Measurements from ENCODE around the gene SOWAHA. TPM values are rescaled to one million over a fixed set of nuclear protein-coding genes. Genes with fewer than 3 reads are reported as not detected.
"Not testable (repeated sequence)": the region's sequence is repeated elsewhere in the genome, so short reads cannot be mapped to it uniquely, and the experiment has no call there.

Gene SOWAHA
- total and polyA plus RNA-seq, 4 experiments from 2014 or later: 0.06 TPM; not detected in 3

DNA sequence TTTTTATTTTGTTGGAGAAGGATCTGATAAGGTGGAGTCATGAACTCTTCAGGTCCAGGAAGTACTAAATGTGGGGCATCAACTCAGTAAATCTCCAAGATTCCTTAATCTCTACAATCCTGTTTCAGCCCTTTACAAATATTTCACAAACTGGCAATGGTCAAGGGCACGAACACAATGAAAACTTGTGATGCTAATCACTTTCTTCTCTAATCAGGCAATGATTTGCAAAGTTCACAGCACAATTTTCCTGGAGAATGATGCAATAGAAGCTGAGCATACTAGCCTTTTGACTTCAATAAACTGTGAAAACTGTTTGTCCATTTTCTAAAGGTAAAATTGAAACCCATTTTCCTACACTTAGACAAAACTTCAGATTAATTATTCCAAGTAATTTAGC is 36.2 kb downstream of the SOWAHA start:
- Mint-ChIP-seq H3K36me3 (no peaks in the 10 kb centered on the region), H3K27me3 (no peaks in the 10 kb centered on the region), H3K4me3 (no peak overlapping the region), H3K4me1 (no peaks in the 10 kb centered on the region), H3K27ac (no peak overlapping the region), H3K9me3 (no peaks in the 10 kb centered on the region)
- no peak overlapping the region for H3K27ac ChIP-seq (ENCODE audit: low read depth, low read length)
- intact Hi-C loops (cut with micrococcal nuclease): no loop called here
- no peak overlapping the region for H3K4me3 ChIP-seq (ENCODE audit: low read length in 2 of 2)
- H3K36me3 ChIP-seq (ENCODE audit: insufficient read depth, low read length): no peaks in the 10 kb centered on the region
- DNase-seq: no peak
- H3K9me3 ChIP-seq (ENCODE audit: control insufficient read depth in 1 of 2, low read length in 2 of 2): no peaks in the 10 kb centered on the region
- ChIA-PET CTCF (ENCODE audit: partially characterized antibody) (no interaction called here), POLR2A (ENCODE audit: partially characterized antibody) (interaction anchor here (0.6 kb wide), 1 partner anchor 36 kb away, joined by 3 read pairs; the partner anchor contains the start of gene SOWAHA)
- H3K27me3 ChIP-seq (ENCODE audit: insufficient read depth, low read length): no peaks in the 10 kb centered on the region
- no peaks in the 10 kb centered on the region for H3K4me1 ChIP-seq (ENCODE audit: insufficient read depth, low read length)

DNA sequence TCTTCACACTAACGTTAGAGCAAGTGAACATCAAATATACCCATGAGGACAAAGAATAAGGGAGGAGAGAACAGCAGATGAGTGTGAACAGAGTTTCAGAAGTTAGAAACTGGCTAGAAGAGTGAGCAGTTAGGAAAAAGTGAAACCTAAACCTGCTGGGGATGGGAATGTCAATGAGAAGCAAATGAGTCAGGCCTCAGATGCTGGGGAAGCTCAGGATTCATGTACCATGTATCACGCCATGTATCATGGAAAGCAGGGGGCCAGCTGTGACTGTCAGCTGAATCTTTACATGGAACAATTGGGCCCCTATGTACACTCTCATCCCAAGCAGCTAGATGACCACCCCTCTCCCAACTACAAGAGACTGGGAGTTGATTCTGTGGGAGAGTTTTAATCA is 37.0 kb downstream of the SOWAHA start:
- Histone ChIP-seq H3K36me3 (ENCODE audit: insufficient read depth, low read length) (no peaks in the 10 kb centered on the region), H3K27ac (ENCODE audit: low read depth, low read length) (no peak overlapping the region), H3K4me1 (ENCODE audit: insufficient read depth, low read length) (no peaks in the 10 kb centered on the region), H3K4me3 (ENCODE audit: low read length in 2 of 2) (no peak overlapping the region), H3K9me3 (ENCODE audit: control insufficient read depth in 1 of 2, low read length in 2 of 2) (no peaks in the 10 kb centered on the region), H3K27me3 (ENCODE audit: insufficient read depth, low read length) (no peaks in the 10 kb centered on the region)
- H3K4me3 Mint-ChIP-seq: no peak overlapping the region
- no peaks in the 10 kb centered on the region for H3K4me1 Mint-ChIP-seq
- ChIA-PET POLR2A (ENCODE audit: partially characterized antibody) (no interaction called here), CTCF (ENCODE audit: partially characterized antibody) (interaction anchor here (1.4 to 2.8 kb wide), 2 partner anchors 21 to 33 kb away, joined by 4 to 8 read pairs; no protein-coding TSS in a partner anchor)
- intact Hi-C loops (cut with micrococcal nuclease): no loop called here
- no peak for DNase-seq
- H3K27ac Mint-ChIP-seq: no peak overlapping the region
- H3K36me3 Mint-ChIP-seq: no peaks in the 10 kb centered on the region
- no peaks in the 10 kb centered on the region for H3K9me3 Mint-ChIP-seq
- no peaks in the 10 kb centered on the region for H3K27me3 Mint-ChIP-seq

DNA sequence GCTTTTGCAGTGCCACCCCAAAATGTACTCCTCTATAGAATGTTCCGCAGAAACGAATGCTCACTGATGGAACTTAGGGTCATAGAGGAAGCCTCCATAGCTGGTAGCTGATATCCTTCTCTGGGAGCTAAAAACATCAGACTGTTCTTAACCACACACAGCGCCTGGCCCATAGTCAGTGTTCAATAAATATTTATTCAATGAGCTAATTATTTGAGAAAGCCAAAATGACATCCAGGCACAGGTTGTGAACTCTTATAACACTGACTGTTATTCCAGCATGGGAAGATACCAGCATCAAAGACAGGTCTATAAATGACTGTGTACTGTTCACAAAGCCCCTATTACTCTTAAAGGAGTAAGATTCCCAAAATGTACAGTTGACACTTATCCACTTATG is 40.2 kb downstream of the SOWAHA start:
- no peaks in the 10 kb centered on the region for H3K27me3 ChIP-seq (ENCODE audit: insufficient read depth, low read length)
- H3K4me3 ChIP-seq (ENCODE audit: low read length in 2 of 2): no peak overlapping the region
- H3K27ac ChIP-seq (ENCODE audit: low read depth, low read length): no peak overlapping the region
- ChIA-PET POLR2A (ENCODE audit: partially characterized antibody) (interaction anchor here (1.0 kb wide), 1 partner anchor 106 kb away, joined by 3 read pairs; the partner anchor contains the start of gene CCNI2), CTCF (ENCODE audit: partially characterized antibody) (interaction anchor here (1.1 kb wide), 1 partner anchor 33 kb away, joined by 4 read pairs; no protein-coding TSS in a partner anchor)
- no peaks in the 10 kb centered on the region for H3K36me3 ChIP-seq (ENCODE audit: insufficient read depth, low read length)
- Mint-ChIP-seq H3K4me1 (no peaks in the 10 kb centered on the region), H3K4me3 (no peak overlapping the region), H3K27ac (no peak overlapping the region), H3K27me3 (peaks cover 4% of the 10 kb centered on the region in 2 donors), H3K36me3 (no peaks in the 10 kb centered on the region), H3K9me3 (no peaks in the 10 kb centered on the region)
- no peaks in the 10 kb centered on the region for H3K4me1 ChIP-seq (ENCODE audit: insufficient read depth, low read length)
- intact Hi-C loops (cut with micrococcal nuclease): no loop called here
- no peaks in the 10 kb centered on the region for H3K9me3 ChIP-seq (ENCODE audit: control insufficient read depth in 1 of 2, low read length in 2 of 2)
- no peak for DNase-seq

DNA sequence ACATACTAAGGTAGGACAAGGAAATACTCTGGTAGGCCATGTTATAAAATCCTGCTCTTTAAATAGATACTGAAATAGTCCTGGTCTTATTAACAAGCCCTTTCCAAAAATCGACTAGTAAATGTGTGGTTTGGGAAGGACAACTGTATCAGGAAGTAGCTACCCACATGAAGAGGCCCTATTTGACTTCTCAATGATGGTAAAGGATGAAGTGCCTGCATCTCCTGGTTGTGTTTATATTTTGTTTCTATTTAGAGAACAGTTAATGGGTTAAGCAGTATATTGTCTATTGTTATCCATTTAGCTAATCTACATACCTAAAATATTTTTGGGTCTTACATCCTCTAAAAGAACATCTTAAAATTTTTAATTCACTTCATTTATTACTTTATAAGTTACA is 40.7 kb downstream of the SOWAHA start:
- peaks cover 4% of the 10 kb centered on the region in 2 donors for H3K27me3 Mint-ChIP-seq
- Histone ChIP-seq H3K27me3 (ENCODE audit: insufficient read depth, low read length) (no peaks in the 10 kb centered on the region), H3K4me1 (ENCODE audit: insufficient read depth, low read length) (no peaks in the 10 kb centered on the region), H3K4me3 (ENCODE audit: low read length in 2 of 2) (no peak overlapping the region), H3K9me3 (ENCODE audit: control insufficient read depth in 1 of 2, low read length in 2 of 2) (no peaks in the 10 kb centered on the region), H3K36me3 (ENCODE audit: insufficient read depth, low read length) (no peaks in the 10 kb centered on the region), H3K27ac (ENCODE audit: low read depth, low read length) (no peak overlapping the region)
- H3K27ac Mint-ChIP-seq: no peak overlapping the region
- H3K9me3 Mint-ChIP-seq: no peaks in the 10 kb centered on the region
- no peak for DNase-seq
- no peaks in the 10 kb centered on the region for H3K36me3 Mint-ChIP-seq
- POLR2A ChIA-PET (ENCODE audit: partially characterized antibody): interaction anchor here (1.0 kb wide), 1 partner anchor 107 kb away, joined by 3 read pairs; the partner anchor contains the start of gene CCNI2
- CTCF ChIA-PET (ENCODE audit: partially characterized antibody): interaction anchor here (1.1 to 1.7 kb wide), 3 partner anchors 10 to 34 kb away, joined by 4 to 6 read pairs (median 6); no protein-coding TSS in a partner anchor
- intact Hi-C loops (cut with micrococcal nuclease): no loop called here
- no peaks in the 10 kb centered on the region for H3K4me1 Mint-ChIP-seq
- H3K4me3 Mint-ChIP-seq: no peak overlapping the region

GRCh38 chr5:132854301-132854700 is 41.2 kb downstream of the SOWAHA start:
- no peak overlapping the region for H3K27ac Mint-ChIP-seq
- CTCF ChIA-PET (ENCODE audit: partially characterized antibody): interaction anchor here (1.5 to 1.7 kb wide), 2 partner anchors 10 to 25 kb away, joined by 6 read pairs; no protein-coding TSS in a partner anchor
- POLR2A ChIA-PET (ENCODE audit: partially characterized antibody): interaction anchor here (1.0 kb wide), 1 partner anchor 107 kb away, joined by 3 read pairs; the partner anchor contains the start of gene CCNI2
- H3K4me3 Mint-ChIP-seq: no peak overlapping the region
- Histone ChIP-seq H3K27me3 (ENCODE audit: insufficient read depth, low read length) (no peaks in the 10 kb centered on the region), H3K4me3 (ENCODE audit: low read length in 2 of 2) (no peak overlapping the region), H3K36me3 (ENCODE audit: insufficient read depth, low read length) (no peaks in the 10 kb centered on the region), H3K9me3 (ENCODE audit: control insufficient read depth in 1 of 2, low read length in 2 of 2) (no peaks in the 10 kb centered on the region), H3K27ac (ENCODE audit: low read depth, low read length) (no peak overlapping the region), H3K4me1 (ENCODE audit: insufficient read depth, low read length) (no peaks in the 10 kb centered on the region)
- no peaks in the 10 kb centered on the region for H3K9me3 Mint-ChIP-seq
- no peaks in the 10 kb centered on the region for H3K36me3 Mint-ChIP-seq
- H3K4me1 Mint-ChIP-seq: no peaks in the 10 kb centered on the region
- peaks cover 4% of the 10 kb centered on the region in 2 donors for H3K27me3 Mint-ChIP-seq
- intact Hi-C loops (cut with micrococcal nuclease): no loop called here
- DNase-seq: no peak

DNA sequence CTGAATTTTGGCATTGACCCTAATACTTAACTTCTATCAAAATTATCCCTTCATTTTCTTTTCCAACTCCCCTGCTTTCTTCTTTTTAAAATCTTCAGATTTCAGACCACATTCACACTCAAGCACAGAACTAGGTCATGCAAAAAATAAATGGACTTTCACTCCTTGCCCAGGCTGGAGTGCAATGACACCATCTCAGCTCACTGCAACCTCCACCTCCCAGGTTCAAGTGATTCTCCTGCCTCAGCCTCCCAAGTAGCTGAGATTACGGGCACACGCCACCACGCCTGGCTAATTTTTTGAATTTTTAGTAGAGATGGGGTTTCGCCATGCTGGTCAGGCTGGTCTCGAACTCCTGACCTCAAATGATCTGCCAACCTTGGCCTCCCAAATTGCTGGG is 41.9 kb downstream of the SOWAHA start:
- CTCF ChIA-PET (ENCODE audit: partially characterized antibody): interaction anchor here (1.5 to 1.7 kb wide), 2 partner anchors 9 to 26 kb away, joined by 6 read pairs; no protein-coding TSS in a partner anchor
- DNase-seq; H3K4me1 ChIP-seq (ENCODE audit: insufficient read depth, low read length); H3K9me3 ChIP-seq (ENCODE audit: control insufficient read depth in 1 of 2, low read length in 2 of 2); intact Hi-C loops (cut with micrococcal nuclease); H3K36me3 Mint-ChIP-seq; H3K4me3 Mint-ChIP-seq; H3K27me3 ChIP-seq (ENCODE audit: insufficient read depth, low read length); H3K4me1 Mint-ChIP-seq; H3K27me3 Mint-ChIP-seq; POLR2A ChIA-PET (ENCODE audit: partially characterized antibody); H3K4me3 ChIP-seq (ENCODE audit: low read length in 2 of 2); H3K27ac Mint-ChIP-seq; H3K27ac ChIP-seq (ENCODE audit: low read depth, low read length); H3K36me3 ChIP-seq (ENCODE audit: insufficient read depth, low read length); H3K9me3 Mint-ChIP-seq: not testable (repeated sequence)

DNA sequence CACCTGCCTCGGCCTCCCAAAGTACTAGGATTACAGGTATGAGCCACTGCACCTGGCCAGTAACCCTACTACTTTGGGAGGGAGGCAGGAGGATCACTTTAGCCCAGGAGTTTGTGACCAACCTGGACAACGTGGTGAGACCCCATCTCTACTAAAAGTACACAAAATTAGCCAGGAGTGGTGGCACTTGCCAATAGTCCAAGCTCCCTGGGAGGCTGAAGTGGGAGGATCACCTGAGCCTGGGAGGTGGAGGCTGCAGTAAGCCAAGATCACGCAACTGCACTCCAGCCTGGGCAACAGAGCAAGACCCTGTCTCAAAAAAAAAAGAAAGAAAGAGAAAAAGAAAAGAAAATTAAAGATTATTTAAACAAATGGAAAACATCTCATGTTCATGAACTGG is 42.9 kb downstream of the SOWAHA start:
- POLR2A ChIA-PET (ENCODE audit: partially characterized antibody): no interaction called here

More for the DNA sequence above, 42.9 kb downstream of the SOWAHA start:
- H3K36me3 ChIP-seq (ENCODE audit: insufficient read depth, low read length): no peaks in the 10 kb centered on the region
- CTCF ChIA-PET (ENCODE audit: partially characterized antibody): interaction anchor here (0.6 kb wide), 1 partner anchor 241 kb away, joined by 3 read pairs; no protein-coding TSS in a partner anchor
- no peaks in the 10 kb centered on the region for H3K4me1 Mint-ChIP-seq
- peaks cover 4% of the 10 kb centered on the region in 2 donors for H3K27me3 Mint-ChIP-seq
- no peak for DNase-seq
- no peaks in the 10 kb centered on the region for H3K9me3 Mint-ChIP-seq
- no peak overlapping the region for H3K4me3 ChIP-seq (ENCODE audit: low read length in 2 of 2)
- no peak overlapping the region for H3K4me3 Mint-ChIP-seq
- no peak overlapping the region for H3K27ac Mint-ChIP-seq
- H3K27me3 ChIP-seq (ENCODE audit: insufficient read depth, low read length): no peaks in the 10 kb centered on the region
- H3K27ac ChIP-seq (ENCODE audit: low read depth, low read length): no peak overlapping the region
- no peaks in the 10 kb centered on the region for H3K4me1 ChIP-seq (ENCODE audit: insufficient read depth, low read length)
- H3K36me3 Mint-ChIP-seq: no peaks in the 10 kb centered on the region
- H3K9me3 ChIP-seq (ENCODE audit: control insufficient read depth in 1 of 2, low read length in 2 of 2): no peaks in the 10 kb centered on the region
- intact Hi-C loops (cut with micrococcal nuclease): no loop called here

All from CD4-positive, alpha-beta memory T cell (primary cell).